ENCODE results near the gene NUP58. TPM values are rescaled to one million over a fixed set of nuclear protein-coding genes. Genes with fewer than 3 reads are reported as not detected.
A peak's percentile ranks its signal among the peaks of the same experiment; 100 is the strongest.

Gene NUP58
- total and polyA plus RNA-seq, 2 experiments from 2014 or later = 27.6 to 91.8 TPM

DNA sequence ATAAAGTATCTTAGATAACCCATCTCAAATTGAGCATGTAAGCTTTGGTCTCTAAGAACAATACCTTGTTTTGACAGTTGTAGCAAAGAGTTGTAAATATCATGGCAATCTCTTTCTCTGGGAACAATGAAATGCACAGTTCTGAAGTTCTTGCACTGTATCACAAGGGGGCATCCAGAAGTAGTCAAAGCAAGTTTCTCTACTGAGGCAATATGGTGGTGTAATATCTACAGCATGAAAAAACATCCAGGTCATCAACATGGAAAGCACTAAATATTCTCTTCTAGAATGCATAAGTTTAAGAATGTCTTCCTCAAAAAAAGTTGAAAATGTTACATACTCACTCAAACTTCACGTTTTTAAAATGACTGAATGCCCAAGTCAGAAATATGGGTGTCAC, 33.7 kb upstream of the NUP58 start:
- H3K79me2 ChIP-seq (replicated peaks; ENCODE audit: insufficient read depth) = no peaks in the 10 kb centered on the region
- H3K9me2 ChIP-seq (ENCODE audit: insufficient read depth) = no peaks in the 10 kb centered on the region
- TF ChIP-seq, protein P1, sequence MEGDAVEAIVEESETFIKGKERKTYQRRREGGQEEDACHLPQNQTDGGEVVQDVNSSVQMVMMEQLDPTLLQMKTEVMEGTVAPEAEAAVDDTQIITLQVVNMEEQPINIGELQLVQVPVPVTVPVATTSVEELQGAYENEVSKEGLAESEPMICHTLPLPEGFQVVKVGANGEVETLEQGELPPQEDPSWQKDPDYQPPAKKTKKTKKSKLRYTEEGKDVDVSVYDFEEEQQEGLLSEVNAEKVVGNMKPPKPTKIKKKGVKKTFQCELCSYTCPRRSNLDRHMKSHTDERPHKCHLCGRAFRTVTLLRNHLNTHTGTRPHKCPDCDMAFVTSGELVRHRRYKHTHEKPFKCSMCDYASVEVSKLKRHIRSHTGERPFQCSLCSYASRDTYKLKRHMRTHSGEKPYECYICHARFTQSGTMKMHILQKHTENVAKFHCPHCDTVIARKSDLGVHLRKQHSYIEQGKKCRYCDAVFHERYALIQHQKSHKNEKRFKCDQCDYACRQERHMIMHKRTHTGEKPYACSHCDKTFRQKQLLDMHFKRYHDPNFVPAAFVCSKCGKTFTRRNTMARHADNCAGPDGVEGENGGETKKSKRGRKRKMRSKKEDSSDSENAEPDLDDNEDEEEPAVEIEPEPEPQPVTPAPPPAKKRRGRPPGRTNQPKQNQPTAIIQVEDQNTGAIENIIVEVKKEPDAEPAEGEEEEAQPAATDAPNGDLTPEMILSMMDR (conservative IDR thresholded peaks at IDR 0.05; ENCODE audit: low read depth in 2 of 2) = peak in 1 of 2 experiments; percentile 28; a peak in 2 of 4 replicates
- TF ChIP-seq ZNF331 (CRISPR knock-in tag; IDR thresholded peaks at IDR 0.05; ENCODE audit: low read depth) = no peak
- TF ChIP-seq EZH2phosphoT487 (IDR thresholded peaks at IDR 0.05; ENCODE audit: unreplicated experiment) = no peak
- no peak for TF ChIP-seq STAT1 (IDR thresholded peaks at IDR 0.05; ENCODE audit: unreplicated experiment)
- no peak for TF ChIP-seq CREB1 (CRISPR knock-in tag; IDR thresholded peaks at IDR 0.05; ENCODE audit: low read depth)
- no peak for TF ChIP-seq EZH2 (IDR thresholded peaks at IDR 0.05; ENCODE audit: low read depth, unreplicated experiment)
- ATAC-seq (no peak), DNase-seq (ENCODE audit: low spot score) (no peak)
- no peaks in the 10 kb centered on the region for H3K27me3 ChIP-seq (ENCODE audit: insufficient read depth)
- H4K20me1 ChIP-seq (replicated peaks; ENCODE audit: insufficient read depth) = no peaks in the 10 kb centered on the region
- H3K4me3 Mint-ChIP-seq = no peak overlapping the region
- no peaks in the 10 kb centered on the region for H3K36me3 Mint-ChIP-seq (ENCODE audit: low read depth)
- no peak overlapping the region for H3K27ac Mint-ChIP-seq
- no peaks in the 10 kb centered on the region for H3K27me3 Mint-ChIP-seq (ENCODE audit: insufficient read depth, low read depth, poor library complexity)
- no peak overlapping the region for H3K27ac ChIP-seq (ENCODE audit: low read depth)
- no peak overlapping the region for H2AFZ ChIP-seq
- no peak overlapping the region for H3K4me2 ChIP-seq
- peaks cover 6% of the 10 kb centered on the region; the same call in 2 of the 3 replicates for H3K4me1 Mint-ChIP-seq
- no peaks in the 10 kb centered on the region for H3K9me3 Mint-ChIP-seq
- no peak overlapping the region for H3K4me3 ChIP-seq
- no peaks in the 10 kb centered on the region for H3F3A ChIP-seq (replicated peaks; ENCODE audit: low read depth)
- H3K4me1 ChIP-seq (ENCODE audit: insufficient read depth) = no peaks in the 10 kb centered on the region
- H3K36me3 ChIP-seq (ENCODE audit: insufficient read depth) = no peaks in the 10 kb centered on the region

DNA sequence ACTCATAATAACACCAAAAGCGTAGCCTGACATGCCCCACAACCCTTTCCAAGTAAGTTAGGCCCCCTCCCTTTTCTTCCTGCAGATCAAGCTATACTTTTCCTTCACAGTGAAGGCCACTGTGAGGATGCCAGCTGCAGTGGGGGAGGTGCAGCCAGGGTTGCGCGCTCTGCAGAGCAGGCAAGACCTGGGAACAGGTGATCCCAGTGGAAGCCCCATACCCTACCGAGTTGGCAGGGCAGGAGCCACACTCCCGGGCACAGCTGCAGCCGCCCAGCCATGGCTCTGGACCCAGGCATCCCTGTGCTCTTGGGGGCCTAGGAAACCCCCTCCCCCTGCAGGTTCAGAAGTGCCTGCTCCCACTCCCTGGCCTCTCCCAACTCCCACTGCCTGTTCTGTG, 32.9 kb upstream of the NUP58 start:
- DNase-seq (ENCODE audit: low spot score) (no peak), ATAC-seq (peak; percentile 61)
- Mint-ChIP-seq H3K4me1 (peaks cover 6% of the 10 kb centered on the region; the same call in 2 of the 3 replicates), H3K27me3 (ENCODE audit: insufficient read depth, low read depth, poor library complexity) (no peaks in the 10 kb centered on the region), H3K4me3 (no peak overlapping the region), H3K9me3 (no peaks in the 10 kb centered on the region), H3K36me3 (ENCODE audit: low read depth) (no peaks in the 10 kb centered on the region), H3K27ac (no peak overlapping the region)
- no peaks in the 10 kb centered on the region for H3K36me3 ChIP-seq (ENCODE audit: insufficient read depth)
- no peak for TF ChIP-seq ZNF331 (CRISPR knock-in tag; IDR thresholded peaks at IDR 0.05; ENCODE audit: low read depth)
- no peaks in the 10 kb centered on the region for H3K79me2 ChIP-seq (replicated peaks; ENCODE audit: insufficient read depth)
- H3K27ac ChIP-seq (ENCODE audit: low read depth) = no peak overlapping the region
- H3K4me1 ChIP-seq (ENCODE audit: insufficient read depth) = no peaks in the 10 kb centered on the region
- H3K27me3 ChIP-seq (ENCODE audit: insufficient read depth) = no peaks in the 10 kb centered on the region
- no peaks in the 10 kb centered on the region for H4K20me1 ChIP-seq (replicated peaks; ENCODE audit: insufficient read depth)
- H3F3A ChIP-seq (replicated peaks; ENCODE audit: low read depth) = no peaks in the 10 kb centered on the region
- no peak overlapping the region for H2AFZ ChIP-seq
- H3K9me2 ChIP-seq (ENCODE audit: insufficient read depth) = no peaks in the 10 kb centered on the region
- H3K4me3 ChIP-seq = no peak overlapping the region
- H3K4me2 ChIP-seq = no peak overlapping the region

DNA sequence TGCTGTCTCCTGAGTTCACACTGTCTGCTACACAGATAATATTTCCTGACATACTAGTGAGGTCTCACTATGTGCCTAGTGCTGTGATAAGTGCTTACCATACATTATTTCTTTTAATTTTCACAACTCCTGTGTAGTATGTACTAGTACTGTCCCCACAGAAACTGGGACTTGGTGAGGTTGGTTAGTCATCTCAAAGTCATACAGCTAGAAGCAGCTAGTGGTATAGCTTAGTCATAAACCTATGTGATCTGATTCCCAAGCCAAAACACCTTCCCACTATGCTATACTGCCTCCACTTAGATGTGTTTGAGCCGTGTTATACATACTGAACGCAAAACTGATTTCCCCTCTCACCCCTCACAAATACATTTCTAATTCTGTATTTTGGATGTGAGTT, 24.7 kb upstream of the NUP58 start:
- no peaks in the 10 kb centered on the region for H3K9me3 Mint-ChIP-seq
- DNase-seq (ENCODE audit: low spot score) (no peak), ATAC-seq (no peak)
- Histone ChIP-seq H3K79me2 (replicated peaks; ENCODE audit: insufficient read depth) (peaks cover 3% of the 10 kb centered on the region; the same call in 1 of the 2 replicates), H3K27ac (ENCODE audit: low read depth) (no peak overlapping the region), H3F3A (replicated peaks; ENCODE audit: low read depth) (no peaks in the 10 kb centered on the region), H3K9me2 (ENCODE audit: insufficient read depth) (no peaks in the 10 kb centered on the region), H3K27me3 (ENCODE audit: insufficient read depth) (no peaks in the 10 kb centered on the region), H2AFZ (no peak overlapping the region), H4K20me1 (replicated peaks; ENCODE audit: insufficient read depth) (peaks cover 4% of the 10 kb centered on the region; the same call in 1 of the 2 replicates), H3K4me3 (no peak overlapping the region), H3K36me3 (ENCODE audit: insufficient read depth) (no peaks in the 10 kb centered on the region), H3K4me2 (no peak overlapping the region), H3K4me1 (ENCODE audit: insufficient read depth) (0 out of 2 replicates have a peak, but pooled peaks cover 3% of the 10 kb centered on the region)
- H3K36me3 Mint-ChIP-seq (ENCODE audit: low read depth) = 0 out of 3 replicates have a peak, but pooled peaks cover 3% of the 10 kb centered on the region
- TF ChIP-seq CREB1 (CRISPR knock-in tag; IDR thresholded peaks at IDR 0.05; ENCODE audit: low read depth) (no peak), STAT1 (IDR thresholded peaks at IDR 0.05; ENCODE audit: unreplicated experiment) (no peak), JUNB (IDR thresholded peaks at IDR 0.05; ENCODE audit: unreplicated experiment) (no peak), ZNF331 (CRISPR knock-in tag; IDR thresholded peaks at IDR 0.05; ENCODE audit: low read depth) (no peak), POLR2AphosphoS5 (IDR thresholded peaks at IDR 0.05; ENCODE audit: low read depth) (no peak), ZNF114 (CRISPR knock-in tag; IDR thresholded peaks at IDR 0.05) (no peak), EZH2phosphoT487 (IDR thresholded peaks at IDR 0.05; ENCODE audit: unreplicated experiment) (no peak), NANOG (IDR thresholded peaks at IDR 0.05; ENCODE audit: borderline replicate concordance) (no peak)
- TF ChIP-seq, protein P2, sequence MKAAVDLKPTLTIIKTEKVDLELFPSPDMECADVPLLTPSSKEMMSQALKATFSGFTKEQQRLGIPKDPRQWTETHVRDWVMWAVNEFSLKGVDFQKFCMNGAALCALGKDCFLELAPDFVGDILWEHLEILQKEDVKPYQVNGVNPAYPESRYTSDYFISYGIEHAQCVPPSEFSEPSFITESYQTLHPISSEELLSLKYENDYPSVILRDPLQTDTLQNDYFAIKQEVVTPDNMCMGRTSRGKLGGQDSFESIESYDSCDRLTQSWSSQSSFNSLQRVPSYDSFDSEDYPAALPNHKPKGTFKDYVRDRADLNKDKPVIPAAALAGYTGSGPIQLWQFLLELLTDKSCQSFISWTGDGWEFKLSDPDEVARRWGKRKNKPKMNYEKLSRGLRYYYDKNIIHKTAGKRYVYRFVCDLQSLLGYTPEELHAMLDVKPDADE (IDR thresholded peaks at IDR 0.05) = no peak
- TF ChIP-seq, protein P1 (conservative IDR thresholded peaks at IDR 0.05; ENCODE audit: low read depth in 2 of 2) = no peak
- H3K27ac Mint-ChIP-seq = no peak overlapping the region
- H3K27me3 Mint-ChIP-seq (ENCODE audit: insufficient read depth, low read depth, poor library complexity) = no peaks in the 10 kb centered on the region
- peaks cover 6% of the 10 kb centered on the region for H3K4me1 Mint-ChIP-seq
- H3K4me3 Mint-ChIP-seq = no peak overlapping the region

All from GM23338 (cell line).